ENCODE data around the gene BTF3.

- TF ChIP-seq REST (IDR thresholded peaks at IDR 0.05; ENCODE audit: insufficient read depth in 1 of 2, low read depth in 2 of 2, low read length in 1 of 2) = no peak
- TF ChIP-seq CTCF (IDR thresholded peaks at IDR 0.05) = no peak
- no peak for TF ChIP-seq POLR2AphosphoS5 (IDR thresholded peaks at IDR 0.05; ENCODE audit: low read depth, low read length)
These were observed 46.5 kb downstream of the BTF3 start for GRCh38 chr5:73544429-73545402.

Data from Panc1 (cell line).